Peyer's patch (tissue), 4 donors: ENCODE results near the gene ELP5.

ENCODE experiments used
- CTCF ChIP-seq, 6 experiments: fragments of 450-650 bp in 4 of 6; fragments of 200-600 bp in 2 of 6; sonication (generic) in 1 of 6; IDR thresholded peaks; one replicate each; pipeline ENCODE4 v1.5.1; 2017 to 2019; ENCODE audit warnings: antibody characterized with exemption in 6 of 6, mild to moderate bottlenecking in 3 of 6, moderate library complexity in 1 of 6
- POLR2A ChIP-seq, 2 donors: fragments of 450-650 bp; IDR thresholded peaks; one replicate each; pipeline ENCODE4 v1.5.1; 2017; ENCODE audit warnings: antibody characterized with exemption in 2 of 2, mild to moderate bottlenecking in 2 of 2, moderate library complexity in 2 of 2

GRCh38 chr17:7238420-7239090 is 13.5 kb upstream of the ELP5 start:
- TF ChIP-seq CTCF (IDR thresholded peaks at IDR 0.05): no peak
- TF ChIP-seq POLR2A (IDR thresholded peaks at IDR 0.05): no peak
